HG03565 (cell line): ENCODE measurements around the gene EFCAB6.
"Not testable (repeated sequence)": the region's sequence is repeated elsewhere in the genome, so short reads cannot be mapped to it uniquely, and the experiment has no call there.

ENCODE experiments used
- ATAC-seq: cut with Tn5 transposase; IDR thresholded peaks from one replicate; pipeline ENCODE4 v1.9.1; 2021; ENCODE audit warnings: mild to moderate bottlenecking, moderate library complexity; ENCODE audit not compliant: unreplicated experiment

The EFCAB6 gene

GRCh38 chr22:43722444-43722843 lies 89.7 kb downstream of the EFCAB6 start:
- ATAC-seq, result no peak

DNA sequence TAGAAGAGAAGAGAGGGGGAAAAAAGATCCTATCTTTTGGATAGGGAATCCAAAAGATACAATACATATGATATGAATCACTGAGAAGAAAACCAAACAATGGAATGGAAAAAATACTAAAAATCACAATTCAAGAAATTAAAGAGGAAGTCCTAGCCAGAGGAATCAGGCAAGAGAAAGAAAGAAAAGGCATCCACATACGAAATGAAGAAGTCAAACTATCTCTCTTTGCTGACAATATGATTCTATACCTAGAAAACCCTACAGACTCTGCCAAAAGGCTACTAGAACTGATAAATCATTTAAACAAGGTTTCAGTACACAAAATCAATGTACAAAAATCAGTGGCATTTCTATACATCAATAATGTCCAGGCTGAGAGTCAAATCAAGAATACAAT lies 91.4 kb downstream of the EFCAB6 start:
- no peak for ATAC-seq

DNA sequence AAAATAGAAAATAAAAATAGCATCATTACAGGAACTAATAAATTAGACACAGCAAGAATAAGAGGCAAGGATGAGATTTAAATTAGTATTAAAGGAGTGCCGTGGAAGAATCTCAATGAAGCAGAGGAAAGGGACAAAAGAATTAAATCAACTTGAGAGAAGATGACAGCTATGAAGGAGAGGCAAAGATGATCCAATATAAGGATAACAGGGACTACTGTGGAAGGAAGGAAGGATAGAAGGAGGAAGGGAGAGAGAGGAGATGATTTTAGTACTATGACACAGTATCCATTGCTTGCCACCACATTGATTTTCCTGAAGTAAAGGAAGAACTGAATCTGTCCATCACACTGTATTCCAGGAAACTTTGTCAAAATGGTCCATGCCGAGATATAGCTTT lies 98.0 kb downstream of the EFCAB6 start:
- no peak for ATAC-seq

DNA sequence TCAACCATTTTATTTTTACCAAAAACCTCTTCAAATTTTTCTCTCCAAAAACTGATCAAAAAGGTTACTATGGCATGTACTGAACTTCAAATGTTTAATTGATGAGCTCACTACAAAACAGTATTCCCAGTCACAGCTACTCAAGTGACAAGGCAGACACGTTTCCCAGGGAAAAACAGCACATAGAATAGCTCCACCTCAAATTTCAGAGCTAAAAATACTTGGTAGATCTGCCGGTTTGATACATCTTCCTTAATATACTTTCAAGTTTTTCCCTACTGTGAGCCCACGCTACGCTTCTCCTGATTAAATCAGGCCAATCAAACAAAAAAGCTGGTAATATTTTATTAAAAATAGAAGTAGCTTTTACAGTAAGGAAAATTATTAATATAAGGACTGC lies 100.4 kb downstream of the EFCAB6 start:
- no peak for ATAC-seq

GRCh38 chr22:43707648-43708047 lies 104.5 kb downstream of the EFCAB6 start:
- ATAC-seq, result no peak

DNA sequence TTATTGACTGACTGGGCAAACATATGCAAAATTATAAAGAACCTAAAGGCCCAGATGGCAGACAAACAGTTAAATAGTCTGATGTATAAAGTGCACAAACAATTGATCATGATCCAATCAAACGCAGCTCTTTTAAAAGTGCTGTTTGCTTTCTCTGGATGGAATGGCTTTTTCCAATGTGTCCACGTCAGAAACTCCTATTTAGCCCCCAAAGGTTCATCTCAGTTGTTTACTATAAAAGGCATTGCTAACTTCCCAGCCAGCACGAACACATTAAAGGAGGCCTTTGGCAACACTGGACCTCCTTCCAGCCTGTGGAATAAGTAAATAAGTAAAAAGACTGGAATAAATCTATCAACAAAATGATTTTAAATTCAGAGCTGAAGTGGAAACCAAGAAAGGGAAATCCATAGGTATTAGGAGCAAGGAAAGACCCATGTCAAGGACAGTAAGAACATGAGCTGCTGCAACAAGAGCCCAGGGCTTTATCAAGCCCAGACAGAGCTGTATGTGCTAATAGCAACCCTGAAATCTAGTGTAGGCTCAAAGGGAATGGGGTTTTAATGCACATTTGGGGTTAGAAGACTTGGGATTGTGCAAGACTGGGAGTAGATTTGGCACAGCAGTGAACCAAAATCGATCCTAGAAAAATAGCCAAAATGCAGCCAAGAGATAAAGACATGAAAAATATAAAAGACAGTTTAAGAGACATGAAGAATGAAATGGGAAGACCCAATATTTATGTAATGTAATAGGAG lies 105.4 kb downstream of the EFCAB6 start:
- ATAC-seq, result no peak

DNA sequence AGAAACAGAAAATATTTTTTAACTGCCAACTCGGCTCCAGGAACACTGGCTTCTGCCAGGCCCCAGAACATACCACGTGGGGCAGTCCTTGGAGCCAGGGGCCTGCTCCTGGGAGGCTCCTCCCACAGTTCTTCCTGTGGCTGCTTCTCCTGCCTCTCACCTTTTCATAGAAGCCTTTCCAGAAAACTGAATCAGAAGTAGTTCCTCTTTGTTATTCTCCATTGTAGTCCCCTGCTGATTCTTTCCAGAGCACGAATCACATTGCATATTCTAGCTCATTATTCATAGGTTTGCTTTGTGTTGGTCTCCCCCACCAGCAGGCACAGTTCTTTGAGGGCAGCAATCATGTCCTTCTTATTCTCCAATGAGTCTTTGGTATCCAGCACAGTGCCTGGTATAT lies 106.0 kb downstream of the EFCAB6 start:
- ATAC-seq, result no peak

DNA sequence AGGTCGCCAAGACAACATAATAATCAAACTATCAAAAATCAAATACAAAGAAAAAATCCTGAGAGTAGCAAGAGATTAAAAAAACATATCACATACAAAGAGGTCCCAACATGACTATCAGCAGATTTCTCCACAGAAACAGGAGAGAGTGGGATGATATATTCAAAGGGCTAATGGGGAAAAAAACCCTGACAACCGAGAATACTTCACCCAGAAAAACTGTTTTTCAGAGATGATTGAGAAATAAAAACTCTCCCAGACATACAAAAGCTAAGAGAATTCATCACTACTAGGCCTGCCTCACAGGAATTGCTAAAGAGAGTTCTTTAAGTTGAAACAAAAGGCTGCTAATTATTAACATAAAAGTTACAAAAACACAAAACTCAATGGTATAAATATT lies 108.1 kb downstream of the EFCAB6 start:
- ATAC-seq, result no peak

DNA sequence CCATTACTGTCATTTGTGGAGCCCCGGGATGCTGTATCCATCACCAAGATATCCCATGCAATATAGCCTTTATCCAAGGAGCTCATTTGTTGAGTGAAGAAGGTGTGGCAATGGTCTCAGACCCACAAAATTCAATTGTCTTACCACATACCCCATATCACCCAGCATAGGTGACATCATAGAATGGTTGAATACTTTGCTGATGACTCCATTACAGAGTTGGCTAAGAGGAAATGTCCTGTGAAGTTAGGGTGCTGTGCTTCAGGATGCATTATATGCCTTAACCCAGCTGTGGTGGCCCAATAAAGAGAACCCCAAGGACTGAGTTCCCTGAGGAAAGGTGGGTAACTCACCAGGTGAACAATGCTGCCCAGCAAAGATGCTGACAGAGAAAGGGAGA lies 113.7 kb downstream of the EFCAB6 start:
- ATAC-seq, result no peak

- ATAC-seq, result no peak
These were observed 114.2 kb downstream of the EFCAB6 start for GRCh38 chr22:43697894-43698293.

DNA sequence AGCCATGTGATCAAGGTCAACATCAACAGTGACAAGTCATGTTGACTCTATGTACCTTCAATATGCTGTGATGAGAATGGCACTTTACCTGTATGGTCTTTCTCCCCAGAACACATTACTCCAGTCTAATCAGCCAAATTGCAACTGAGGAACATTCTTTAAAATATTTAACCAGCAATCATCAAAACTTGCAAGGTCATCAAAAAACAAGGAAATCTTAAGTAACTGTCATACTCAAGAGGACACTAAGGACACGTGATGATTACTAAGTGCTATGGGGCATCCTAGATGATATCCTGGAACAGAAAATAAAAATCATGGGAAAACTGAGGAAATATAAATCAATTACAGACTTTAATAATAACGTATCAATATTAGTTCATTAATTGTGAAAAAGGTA lies 118.9 kb downstream of the EFCAB6 start:
- no peak for ATAC-seq

DNA sequence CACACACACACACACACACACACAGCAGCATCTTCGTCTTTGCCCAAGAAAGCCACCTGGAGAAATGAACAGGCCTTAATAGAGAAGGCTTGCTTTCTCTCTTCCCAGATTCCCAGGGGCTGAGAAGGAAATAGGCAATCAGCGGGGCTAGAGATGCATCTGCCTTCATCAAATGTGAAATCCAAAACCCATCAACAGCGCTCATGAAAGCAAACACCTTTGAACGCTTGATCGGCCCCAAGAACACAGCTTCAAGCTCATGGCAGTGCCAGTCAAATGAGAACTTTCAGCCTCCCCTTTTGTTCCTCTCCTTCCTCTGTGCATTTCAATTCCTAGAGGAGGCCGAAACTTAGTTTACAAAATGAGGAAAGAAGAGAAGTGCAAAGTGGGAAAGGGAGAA lies 122.7 kb downstream of the EFCAB6 start:
- ATAC-seq, result no peak

DNA sequence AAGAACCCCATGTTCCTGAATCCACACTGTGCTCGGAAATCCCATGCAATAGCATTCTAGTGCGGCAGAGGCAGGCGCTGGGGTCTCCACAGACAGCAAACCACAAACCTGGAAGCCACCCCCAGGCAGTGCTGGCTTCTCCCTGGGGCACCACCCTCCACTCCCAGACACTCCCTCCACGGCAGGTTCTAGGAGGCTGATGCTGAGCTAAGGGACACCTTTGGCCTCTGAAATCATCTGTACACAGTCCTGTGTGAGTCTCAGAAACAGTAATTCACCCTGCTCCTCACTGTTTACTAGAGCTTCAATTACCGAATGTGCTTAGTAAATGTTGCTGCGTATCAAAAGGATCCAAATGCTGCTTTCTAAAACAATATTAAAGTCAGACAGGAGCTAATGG lies 129.3 kb downstream of the EFCAB6 start:
- ATAC-seq, result no peak

DNA sequence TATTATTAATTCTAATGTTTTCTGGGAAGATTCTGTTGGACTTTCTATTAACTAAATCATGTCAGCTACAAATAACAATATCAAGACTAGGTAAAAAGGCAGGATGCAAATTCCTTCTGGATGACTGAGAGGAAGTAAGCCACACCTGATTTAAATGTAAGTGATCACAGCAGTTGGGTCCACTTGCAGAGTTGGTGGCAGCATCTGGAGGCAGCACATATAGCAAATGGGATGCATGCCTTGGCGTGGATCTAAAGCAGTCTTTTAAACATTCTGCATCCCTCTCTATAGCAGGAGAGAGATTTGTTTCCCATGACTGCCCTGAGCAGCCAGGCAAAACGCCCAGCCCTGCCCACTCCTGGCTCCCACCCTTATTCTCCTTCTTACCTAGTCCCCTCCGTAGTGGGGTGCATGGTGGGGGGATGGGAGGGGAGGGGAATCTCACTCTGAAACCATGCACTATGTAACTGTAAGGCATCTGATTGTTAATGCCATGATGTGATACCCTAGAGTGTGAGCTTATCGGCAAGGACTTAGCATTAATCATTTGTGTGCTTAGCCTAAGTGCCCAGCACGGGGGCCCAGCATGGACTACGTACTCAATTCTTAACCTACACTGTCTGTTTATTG lies 130.3 kb downstream of the EFCAB6 start:
- ATAC-seq, result no peak

GRCh38 chr22:43670513-43670912 lies 141.6 kb downstream of the EFCAB6 start:
- no peak for ATAC-seq

GRCh38 chr22:43669190-43669589 lies 142.9 kb downstream of the EFCAB6 start:
- no peak for ATAC-seq

DNA sequence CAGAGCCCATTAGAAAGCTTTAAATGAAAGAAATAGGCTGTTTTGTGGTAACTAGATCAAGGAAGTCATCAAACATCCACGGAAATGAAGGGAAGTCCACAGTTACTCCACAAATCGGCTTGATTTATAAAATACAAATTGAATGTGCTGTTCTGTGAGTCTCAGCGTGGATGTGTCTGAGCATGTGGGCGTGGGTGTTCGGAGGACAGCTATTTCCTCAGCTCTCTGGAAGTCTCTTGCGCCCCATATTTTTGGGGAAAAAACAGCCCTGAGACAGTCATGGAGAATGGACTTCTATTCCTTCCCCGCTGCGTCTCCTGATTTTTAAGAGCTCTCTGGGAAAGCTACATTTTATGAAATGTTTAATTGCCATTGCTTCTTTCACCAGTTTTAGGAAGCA lies 144.4 kb downstream of the EFCAB6 start:
- no peak for ATAC-seq

DNA sequence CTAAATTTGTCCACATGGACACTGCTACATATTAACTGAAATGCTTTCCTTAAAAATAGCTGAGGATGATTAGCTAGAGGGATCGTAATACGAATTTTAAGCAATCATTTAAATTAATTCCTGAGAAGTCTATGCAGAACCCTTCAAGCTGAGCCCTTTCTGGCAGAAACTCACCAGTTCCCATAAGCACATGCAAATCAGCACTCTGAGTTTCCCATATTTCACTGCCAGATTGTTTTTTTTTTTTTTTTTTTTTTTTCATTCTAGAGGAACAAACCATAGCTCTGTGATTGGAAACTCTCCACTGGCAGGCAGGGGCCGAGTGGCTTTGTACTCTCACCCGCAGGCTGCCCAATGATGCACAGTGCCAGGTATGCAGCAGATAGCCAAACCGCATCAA lies 145.6 kb downstream of the EFCAB6 start:
- ATAC-seq, result no peak

- ATAC-seq, result no peak
These were observed 153.3 kb downstream of the EFCAB6 start for GRCh38 chr22:43658823-43659222.

GRCh38 chr22:43656581-43656980 lies 155.5 kb downstream of the EFCAB6 start:
- not testable (repeated sequence) for ATAC-seq

DNA sequence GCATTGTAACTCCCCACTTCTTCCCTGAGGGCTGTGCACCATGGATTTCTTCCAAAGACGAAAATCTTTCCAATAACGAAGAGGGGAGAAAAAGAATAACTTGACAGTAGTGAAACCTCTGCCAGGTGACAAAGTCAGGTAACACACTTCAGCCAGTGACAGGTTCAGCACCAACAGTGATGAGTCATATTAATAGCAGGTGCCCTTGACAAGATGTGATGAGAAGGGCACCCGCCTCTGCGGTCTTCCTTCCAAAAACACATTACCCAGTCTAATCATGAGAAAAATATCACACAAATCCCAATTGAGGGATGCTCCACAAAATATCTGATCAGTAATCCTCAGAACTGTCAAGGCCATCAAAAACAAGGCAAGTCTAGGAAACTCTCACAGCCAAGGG lies 157.8 kb downstream of the EFCAB6 start:
- no peak for ATAC-seq

- no peak for ATAC-seq
These were observed 159.3 kb downstream of the EFCAB6 start for GRCh38 chr22:43652845-43653244.

- ATAC-seq, result no peak
These were observed 168.7 kb downstream of the EFCAB6 start for GRCh38 chr22:43643387-43643786.
